Endothelial cell of hepatic sinusoid (primary cell): ENCODE data around the gene ERCC6L2.

ENCODE experiments used
- in situ Hi-C: cut with HindIII; loops from 2 replicates; pipeline ENCODE4 v1.10.0; 2017; ENCODE audit warnings: low sequenced_read_pairs

ERCC6L2 gene

GRCh38 chr9:96014078-96014477, 138.6 kb downstream of the ERCC6L2 start:
- in situ Hi-C loops, result no loop called here

DNA sequence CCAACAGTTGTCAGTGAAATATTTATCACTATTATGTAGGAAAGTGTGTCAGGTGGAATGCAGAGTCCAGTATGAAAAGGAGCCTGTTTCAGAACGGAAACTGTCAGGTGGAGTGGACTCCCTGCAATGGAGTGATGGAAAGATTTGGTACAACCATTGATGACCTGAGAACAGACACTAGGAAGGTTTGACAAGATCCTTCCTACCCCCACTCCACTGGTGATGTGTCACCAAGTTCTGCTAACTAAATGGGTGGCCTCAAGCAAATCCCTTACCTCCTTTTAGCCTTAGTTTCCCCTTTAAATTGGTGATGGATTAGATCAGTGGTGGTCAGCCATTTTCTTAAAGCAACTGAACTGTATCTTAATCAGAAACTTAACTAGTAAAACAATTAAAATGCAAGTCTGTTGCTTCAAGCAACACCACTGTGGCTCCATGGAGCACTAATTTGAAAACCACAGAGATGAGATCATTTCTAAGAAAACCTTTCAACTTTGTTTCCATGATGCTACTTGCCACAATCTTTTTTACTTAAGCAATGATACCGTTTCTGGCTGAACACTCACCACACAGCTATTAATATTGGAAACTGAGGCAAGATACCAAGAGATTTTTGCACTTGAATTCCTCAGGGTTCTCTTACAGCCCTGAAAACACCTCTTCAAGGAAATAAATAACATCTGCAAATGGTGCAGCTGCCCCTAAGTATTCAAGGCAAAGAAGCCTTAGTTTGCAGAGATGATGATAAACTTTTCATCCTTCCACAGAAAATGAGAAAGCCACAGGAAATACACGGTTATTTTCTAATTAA, 140.6 kb downstream of the ERCC6L2 start:
- in situ Hi-C loops, result no loop called here
